PFSK-1 (cell line): Measurements from ENCODE around the gene RAMACL.

Source experiments
- POLR2AphosphoS5 ChIP-seq: IDR thresholded peaks from 2 replicates; pipeline ENCODE4 v1.6.1; 2012; ENCODE audit warnings: low read depth, mild to moderate bottlenecking, control low read depth, low read length, moderate library complexity
- REST ChIP-seq, 2 experiments: IDR thresholded peaks; 2 replicates each; pipeline versions ENCODE4 v1.6.1 to v1.8.0; 2011 to 2012; ENCODE audit warnings: low read depth in 2 of 2, low read length in 2 of 2, control low read depth in 1 of 2, inconsistent platforms in 1 of 2, mild to moderate bottlenecking in 1 of 2, moderate library complexity in 1 of 2; ENCODE audit not compliant: insufficient read depth in 1 of 2
- TAF1 ChIP-seq: IDR thresholded peaks from 2 replicates; pipeline ENCODE4 v1.6.1; 2012; ENCODE audit warnings: low read length, control low read depth, borderline replicate concordance; ENCODE audit not compliant: insufficient read depth

GRCh38 chr6:166589337-166589731 lies 2.9 kb upstream of the RAMACL start:
- no peak for TF ChIP-seq POLR2AphosphoS5
- no peak for TF ChIP-seq REST (IDR thresholded peaks at IDR 0.05; ENCODE audit: insufficient read depth in 1 of 2, low read depth in 2 of 2, low read length in 2 of 2)
- no peak for TF ChIP-seq TAF1
